HEK293 (cell line): ENCODE measurements around the gene ECHDC1.

Experiments
- CTCF ChIA-PET: fragments of 350-600 bp; formaldehyde crosslinking; extraction: SDS; loops from one replicate; lab custom pipeline; 2021; ENCODE audit warnings: antibody characterized with exemption; lab: Yijun Ruan, JAX
- POLR2A ChIA-PET: fragments of 300-600 bp; formaldehyde crosslinking; extraction: SDS; loops from one replicate; lab custom pipeline; 2020; ENCODE audit warnings: antibody characterized with exemption, inconsistent platforms; lab: Yijun Ruan, JAX
- H3K27ac ChIP-seq: fragments of 200-500 bp; sonication (Bioruptor generic); 2 replicates; pipeline ENCODE4 v1.5.1; 2014; ENCODE audit warnings: low read depth, low read length, control low read depth, inconsistent platforms; ENCODE audit errors: extremely low read depth
- H3K36me3 ChIP-seq, 2 experiments: fragments of 200-500 bp in 1 of 2; sonication (Bioruptor generic) in 1 of 2; 1 replicate in 1 of 2; 2 replicates in 1 of 2; pipeline ENCODE4 v1.5.1; 2014 to 2017; ENCODE audit warnings: inconsistent platforms in 2 of 2, low read length in 2 of 2; ENCODE audit not compliant: control insufficient read depth in 2 of 2, insufficient read depth in 1 of 2
- H3K4me1 ChIP-seq: fragments of 200-500 bp; sonication (Bioruptor generic); 2 replicates; pipeline ENCODE4 v1.5.1; 2014; ENCODE audit warnings: mild to moderate bottlenecking, low read length, inconsistent platforms; ENCODE audit not compliant: control insufficient read depth, insufficient read depth
- H3K4me3 ChIP-seq: 2 replicates; pipeline ENCODE4 v1.5.1; 2011; ENCODE audit warnings: low read depth, mild to moderate bottlenecking, control low read depth, low read length, moderate library complexity
- H3K9me3 ChIP-seq: fragments of 200-500 bp; sonication (Bioruptor generic); 2 replicates; pipeline ENCODE4 v1.5.1; 2014; ENCODE audit warnings: low read depth, low read length, inconsistent platforms; ENCODE audit not compliant: control insufficient read depth, insufficient read depth
- EGR2 ChIP-seq: fragments of 450-650 bp; formaldehyde crosslinking; IDR thresholded peaks from 2 replicates; pipeline ENCODE4 v1.5.1; 2016; ENCODE audit warnings: low read depth, missing biosample characterization, missing genetic modification characterization
- GLIS2 ChIP-seq: fragments of 450-650 bp; formaldehyde crosslinking; IDR thresholded peaks from 2 replicates; pipeline ENCODE4 v1.5.1; 2016; ENCODE audit warnings: missing biosample characterization, missing genetic modification characterization
- PATZ1 ChIP-seq: fragments of 450-650 bp; formaldehyde crosslinking; IDR thresholded peaks from 2 replicates; pipeline ENCODE4 v1.5.1; 2016; ENCODE audit warnings: missing biosample characterization, missing genetic modification characterization
- SP2 ChIP-seq: fragments of 450-650 bp; formaldehyde crosslinking; IDR thresholded peaks from 2 replicates; pipeline ENCODE4 v1.5.1; 2016; ENCODE audit warnings: missing biosample characterization, missing genetic modification characterization
- SP3 ChIP-seq: fragments of 450-650 bp; formaldehyde crosslinking; IDR thresholded peaks from 2 replicates; pipeline ENCODE4 v1.5.1; 2016; ENCODE audit warnings: missing biosample characterization, missing genetic modification characterization
- YY2 ChIP-seq: fragments of 450-650 bp; formaldehyde crosslinking; IDR thresholded peaks from 2 replicates; pipeline ENCODE4 v1.5.1; 2016; ENCODE audit warnings: missing biosample characterization, missing genetic modification characterization
- ZFP37 ChIP-seq: fragments of 450-650 bp; formaldehyde crosslinking; IDR thresholded peaks from 2 replicates; pipeline ENCODE4 v1.5.1; 2016; ENCODE audit warnings: missing biosample characterization, missing genetic modification characterization
- ZNF114 ChIP-seq: fragments of 450-650 bp; formaldehyde crosslinking; IDR thresholded peaks from 2 replicates; pipeline ENCODE4 v1.5.0; 2017; ENCODE audit warnings: missing biosample characterization, missing genetic modification characterization
- ZNF132 ChIP-seq: fragments of 450-650 bp; formaldehyde crosslinking; IDR thresholded peaks from 2 replicates; pipeline ENCODE4 v1.5.1; 2017; ENCODE audit warnings: missing biosample characterization, missing genetic modification characterization, borderline replicate concordance
- ZNF133 ChIP-seq: fragments of 450-650 bp; formaldehyde crosslinking; IDR thresholded peaks from 2 replicates; pipeline ENCODE4 v1.5.1; 2016; ENCODE audit warnings: missing biosample characterization, missing genetic modification characterization
- ZNF184 ChIP-seq: fragments of 450-650 bp; IDR thresholded peaks from 2 replicates; pipeline ENCODE4 v1.5.1; 2018; ENCODE audit warnings: missing biosample characterization, mild to moderate bottlenecking, missing genetic modification characterization
- ZNF274 ChIP-seq, 2 experiments: fragments of 200-500 bp in 1 of 2; fragments of 450-650 bp in 1 of 2; sonication (Bioruptor generic) in 1 of 2; formaldehyde crosslinking in 1 of 2; IDR thresholded peaks; 2 replicates each; pipeline versions ENCODE4 v1.5.1 to v1.6.1; 2014 to 2016; ENCODE audit warnings: borderline replicate concordance in 1 of 2, inconsistent platforms in 1 of 2, low read length in 1 of 2, missing biosample characterization in 1 of 2, missing genetic modification characterization in 1 of 2
- ZNF350 ChIP-seq: fragments of 450-650 bp; formaldehyde crosslinking; IDR thresholded peaks from 2 replicates; pipeline ENCODE4 v1.5.0; 2017; ENCODE audit warnings: missing biosample characterization, mild to moderate bottlenecking, missing genetic modification characterization
- ZNF501 ChIP-seq: fragments of 450-650 bp; formaldehyde crosslinking; IDR thresholded peaks from 2 replicates; pipeline ENCODE4 v1.5.1; 2016; ENCODE audit warnings: missing biosample characterization, missing genetic modification characterization
- ZNF514 ChIP-seq: fragments of 450-650 bp; formaldehyde crosslinking; IDR thresholded peaks from 2 replicates; pipeline ENCODE4 v1.5.1; 2016; ENCODE audit warnings: missing biosample characterization, missing genetic modification characterization
- ZNF561 ChIP-seq: fragments of 450-650 bp; IDR thresholded peaks from 2 replicates; pipeline ENCODE4 v1.5.1; 2018; ENCODE audit warnings: missing biosample characterization, missing genetic modification characterization, borderline replicate concordance
- ZNF670 ChIP-seq: fragments of 450-650 bp; formaldehyde crosslinking; IDR thresholded peaks from 2 replicates; pipeline ENCODE4 v1.5.1; 2016; ENCODE audit warnings: missing biosample characterization, missing genetic modification characterization, low read depth
- ZNF692 ChIP-seq: fragments of 450-650 bp; formaldehyde crosslinking; IDR thresholded peaks from 2 replicates; pipeline ENCODE4 v1.5.1; 2016; ENCODE audit warnings: missing biosample characterization, missing genetic modification characterization
- ZSCAN30 ChIP-seq: fragments of 450-650 bp; IDR thresholded peaks from 2 replicates; pipeline ENCODE4 v1.5.1; 2018; ENCODE audit warnings: missing biosample characterization, mild to moderate bottlenecking, missing genetic modification characterization, moderate library complexity
- TF ChIP-seq, protein P1 (sequence below): fragments of 450-650 bp; IDR thresholded peaks from 2 replicates; pipeline ENCODE4 v1.5.1; 2018; ENCODE audit warnings: missing biosample characterization, missing genetic modification characterization
- TF ChIP-seq, protein P2 (sequence below): fragments of 450-650 bp; IDR thresholded peaks from 2 replicates; pipeline ENCODE4 v1.5.1; 2018; ENCODE audit warnings: missing biosample characterization, mild to moderate bottlenecking, missing genetic modification characterization
- TF ChIP-seq, protein P3 (sequence below): fragments of 450-650 bp; formaldehyde crosslinking; IDR thresholded peaks from 2 replicates; pipeline ENCODE4 v1.5.1; 2016; ENCODE audit warnings: missing biosample characterization, missing genetic modification characterization, borderline replicate concordance

ECHDC1 gene

GRCh38 chr6:127305741-127306140 is 37.7 kb downstream of the ECHDC1 start:
- no peak overlapping the region for H3K27ac ChIP-seq
- no peak overlapping the region for H3K4me3 ChIP-seq
- no peaks in the 10 kb centered on the region; the same call in 1 of the 2 replicates for H3K9me3 ChIP-seq
- POLR2A ChIA-PET, result interaction anchor here (0.6 kb wide), 1 partner anchor 39 kb away, joined by 4 read pairs; the partner anchor contains the start of gene RNF146
- no peak for TF ChIP-seq ZNF133 (tag by site-specific recombination)
- no peak for TF ChIP-seq ZNF501
- no peak for TF ChIP-seq YY2 (tag by site-specific recombination)
- TF ChIP-seq ZNF561 (tag by site-specific recombination), result no peak
- TF ChIP-seq ZNF350 (tag by site-specific recombination), result no peak
- no peak for TF ChIP-seq SP3 (tag by site-specific recombination)
- TF ChIP-seq SP2 (tag by site-specific recombination), result no peak
- TF ChIP-seq EGR2, result no peak
- TF ChIP-seq ZNF670 (tag by site-specific recombination), result no peak
- TF ChIP-seq ZNF132 (tag by site-specific recombination), result no peak
- TF ChIP-seq ZNF692 (tag by site-specific recombination), result no peak
- TF ChIP-seq ZNF514 (tag by site-specific recombination), result no peak
- no peak for TF ChIP-seq ZNF114 (tag by site-specific recombination)
- no peak for TF ChIP-seq ZSCAN30 (tag by site-specific recombination)
- CTCF ChIA-PET, result interaction anchor here (0.6 to 3.4 kb wide), 5 partner anchors 11 to 1488 kb away, joined by 3 to 32 read pairs (median 7); no protein-coding TSS in a partner anchor
- no peaks in the 10 kb centered on the region for H3K4me1 ChIP-seq
- H3K36me3 ChIP-seq, result peaks cover 4 to 22% of the 10 kb centered on the region in 2 experiments; a peak in 2 of 3 replicates

DNA sequence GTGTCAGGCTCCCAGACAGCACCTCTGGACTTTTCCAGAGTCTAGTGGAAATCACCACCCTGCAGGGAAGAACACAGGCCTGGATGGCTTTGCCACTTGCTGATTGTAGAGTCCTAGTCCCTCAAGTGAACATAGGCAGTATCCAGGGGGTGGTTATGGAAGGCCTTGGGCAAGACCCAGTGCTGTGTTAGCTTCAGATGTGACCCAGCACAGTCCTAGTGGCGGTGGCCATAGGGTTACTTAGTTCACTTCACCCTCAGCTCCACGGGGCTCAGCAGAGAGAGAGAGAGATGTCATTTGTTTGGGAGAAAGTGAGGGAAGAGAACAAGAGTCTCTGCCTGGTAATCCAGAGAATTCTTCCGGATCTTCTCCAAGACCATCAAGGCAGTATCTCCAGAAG is 39.5 kb downstream of the ECHDC1 start:
- no peaks in the 10 kb centered on the region for H3K4me1 ChIP-seq
- no peak overlapping the region for H3K27ac ChIP-seq
- H3K36me3 ChIP-seq, result peaks cover 8 to 12% of the 10 kb centered on the region in 2 experiments; a peak in 2 of 3 replicates
- CTCF ChIA-PET, result interaction anchor here (0.5 to 5.5 kb wide), 23 partner anchors 8 to 1539 kb away, joined by 3 to 32 read pairs (median 4); no protein-coding TSS in a partner anchor
- H3K4me3 ChIP-seq, result no peak overlapping the region
- no peaks in the 10 kb centered on the region; the same call in 1 of the 2 replicates for H3K9me3 ChIP-seq
- POLR2A ChIA-PET, result interaction anchor here (1.8 kb wide), 1 partner anchor 37 kb away, joined by 4 read pairs; the partner anchor contains the start of gene RNF146
- no peak for TF ChIP-seq ZFP37 (tag by site-specific recombination)
- TF ChIP-seq, protein P1, sequence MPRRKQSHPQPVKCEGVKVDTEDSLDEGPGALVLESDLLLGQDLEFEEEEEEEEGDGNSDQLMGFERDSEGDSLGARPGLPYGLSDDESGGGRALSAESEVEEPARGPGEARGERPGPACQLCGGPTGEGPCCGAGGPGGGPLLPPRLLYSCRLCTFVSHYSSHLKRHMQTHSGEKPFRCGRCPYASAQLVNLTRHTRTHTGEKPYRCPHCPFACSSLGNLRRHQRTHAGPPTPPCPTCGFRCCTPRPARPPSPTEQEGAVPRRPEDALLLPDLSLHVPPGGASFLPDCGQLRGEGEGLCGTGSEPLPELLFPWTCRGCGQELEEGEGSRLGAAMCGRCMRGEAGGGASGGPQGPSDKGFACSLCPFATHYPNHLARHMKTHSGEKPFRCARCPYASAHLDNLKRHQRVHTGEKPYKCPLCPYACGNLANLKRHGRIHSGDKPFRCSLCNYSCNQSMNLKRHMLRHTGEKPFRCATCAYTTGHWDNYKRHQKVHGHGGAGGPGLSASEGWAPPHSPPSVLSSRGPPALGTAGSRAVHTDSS, result no peak
- TF ChIP-seq PATZ1 (tag by site-specific recombination), result no peak
- TF ChIP-seq, protein P2, sequence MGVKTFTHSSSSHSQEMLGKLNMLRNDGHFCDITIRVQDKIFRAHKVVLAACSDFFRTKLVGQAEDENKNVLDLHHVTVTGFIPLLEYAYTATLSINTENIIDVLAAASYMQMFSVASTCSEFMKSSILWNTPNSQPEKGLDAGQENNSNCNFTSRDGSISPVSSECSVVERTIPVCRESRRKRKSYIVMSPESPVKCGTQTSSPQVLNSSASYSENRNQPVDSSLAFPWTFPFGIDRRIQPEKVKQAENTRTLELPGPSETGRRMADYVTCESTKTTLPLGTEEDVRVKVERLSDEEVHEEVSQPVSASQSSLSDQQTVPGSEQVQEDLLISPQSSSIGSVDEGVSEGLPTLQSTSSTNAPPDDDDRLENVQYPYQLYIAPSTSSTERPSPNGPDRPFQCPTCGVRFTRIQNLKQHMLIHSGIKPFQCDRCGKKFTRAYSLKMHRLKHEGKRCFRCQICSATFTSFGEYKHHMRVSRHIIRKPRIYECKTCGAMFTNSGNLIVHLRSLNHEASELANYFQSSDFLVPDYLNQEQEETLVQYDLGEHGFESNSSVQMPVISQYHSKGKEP (tag by site-specific recombination), result no peak
- TF ChIP-seq ZNF274 (IDR thresholded peaks at IDR 0.05; ENCODE audit: low read length), result no peak
- no peak for TF ChIP-seq ZNF274 (tag by site-specific recombination; IDR thresholded peaks at IDR 0.05; ENCODE audit: borderline replicate concordance)
- TF ChIP-seq ZNF501, result no peak
- TF ChIP-seq GLIS2 (tag by site-specific recombination), result no peak
- no peak for TF ChIP-seq ZNF184 (tag by site-specific recombination)
- TF ChIP-seq, protein P3, sequence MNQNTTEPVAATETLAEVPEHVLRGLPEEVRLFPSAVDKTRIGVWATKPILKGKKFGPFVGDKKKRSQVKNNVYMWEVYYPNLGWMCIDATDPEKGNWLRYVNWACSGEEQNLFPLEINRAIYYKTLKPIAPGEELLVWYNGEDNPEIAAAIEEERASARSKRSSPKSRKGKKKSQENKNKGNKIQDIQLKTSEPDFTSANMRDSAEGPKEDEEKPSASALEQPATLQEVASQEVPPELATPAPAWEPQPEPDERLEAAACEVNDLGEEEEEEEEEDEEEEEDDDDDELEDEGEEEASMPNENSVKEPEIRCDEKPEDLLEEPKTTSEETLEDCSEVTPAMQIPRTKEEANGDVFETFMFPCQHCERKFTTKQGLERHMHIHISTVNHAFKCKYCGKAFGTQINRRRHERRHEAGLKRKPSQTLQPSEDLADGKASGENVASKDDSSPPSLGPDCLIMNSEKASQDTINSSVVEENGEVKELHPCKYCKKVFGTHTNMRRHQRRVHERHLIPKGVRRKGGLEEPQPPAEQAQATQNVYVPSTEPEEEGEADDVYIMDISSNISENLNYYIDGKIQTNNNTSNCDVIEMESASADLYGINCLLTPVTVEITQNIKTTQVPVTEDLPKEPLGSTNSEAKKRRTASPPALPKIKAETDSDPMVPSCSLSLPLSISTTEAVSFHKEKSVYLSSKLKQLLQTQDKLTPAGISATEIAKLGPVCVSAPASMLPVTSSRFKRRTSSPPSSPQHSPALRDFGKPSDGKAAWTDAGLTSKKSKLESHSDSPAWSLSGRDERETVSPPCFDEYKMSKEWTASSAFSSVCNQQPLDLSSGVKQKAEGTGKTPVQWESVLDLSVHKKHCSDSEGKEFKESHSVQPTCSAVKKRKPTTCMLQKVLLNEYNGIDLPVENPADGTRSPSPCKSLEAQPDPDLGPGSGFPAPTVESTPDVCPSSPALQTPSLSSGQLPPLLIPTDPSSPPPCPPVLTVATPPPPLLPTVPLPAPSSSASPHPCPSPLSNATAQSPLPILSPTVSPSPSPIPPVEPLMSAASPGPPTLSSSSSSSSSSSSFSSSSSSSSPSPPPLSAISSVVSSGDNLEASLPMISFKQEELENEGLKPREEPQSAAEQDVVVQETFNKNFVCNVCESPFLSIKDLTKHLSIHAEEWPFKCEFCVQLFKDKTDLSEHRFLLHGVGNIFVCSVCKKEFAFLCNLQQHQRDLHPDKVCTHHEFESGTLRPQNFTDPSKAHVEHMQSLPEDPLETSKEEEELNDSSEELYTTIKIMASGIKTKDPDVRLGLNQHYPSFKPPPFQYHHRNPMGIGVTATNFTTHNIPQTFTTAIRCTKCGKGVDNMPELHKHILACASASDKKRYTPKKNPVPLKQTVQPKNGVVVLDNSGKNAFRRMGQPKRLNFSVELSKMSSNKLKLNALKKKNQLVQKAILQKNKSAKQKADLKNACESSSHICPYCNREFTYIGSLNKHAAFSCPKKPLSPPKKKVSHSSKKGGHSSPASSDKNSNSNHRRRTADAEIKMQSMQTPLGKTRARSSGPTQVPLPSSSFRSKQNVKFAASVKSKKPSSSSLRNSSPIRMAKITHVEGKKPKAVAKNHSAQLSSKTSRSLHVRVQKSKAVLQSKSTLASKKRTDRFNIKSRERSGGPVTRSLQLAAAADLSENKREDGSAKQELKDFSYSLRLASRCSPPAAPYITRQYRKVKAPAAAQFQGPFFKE (tag by site-specific recombination), result no peak
